BLaER1 treated with 17β-estradiol and CSF1 and Interleukin-3, amounts not matched to agents 10 nM and 100 nM (cell line): Measurements from ENCODE around the gene RAB8A.
A peak's percentile ranks its signal among the peaks of the same experiment; 100 is the strongest.
"Not testable (repeated sequence)": the region's sequence is repeated elsewhere in the genome, so short reads cannot be mapped to it uniquely, and the experiment has no call there.

ENCODE experiments used
- H3K27ac ChIP-seq, 11 experiments: shearing (Covaris generic); formaldehyde crosslinking; 2 replicates each; pipeline ENCODE4 v1.8.1; 2022
- H3K27me3 ChIP-seq, 11 experiments: shearing (Covaris generic); formaldehyde crosslinking; 2 replicates each; pipeline ENCODE4 v1.8.1; 2022
- H3K36me3 ChIP-seq, 11 experiments: shearing (Covaris generic); formaldehyde crosslinking; 2 replicates each; pipeline ENCODE4 v1.8.1; 2022
- H3K4me1 ChIP-seq, 10 experiments: shearing (Covaris generic); formaldehyde crosslinking; 2 replicates each; pipeline ENCODE4 v1.8.1; 2022
- H3K4me2 ChIP-seq, 11 experiments: shearing (Covaris generic); formaldehyde crosslinking; 2 replicates each; pipeline ENCODE4 v1.8.1; 2022
- H3K4me3 ChIP-seq, 10 experiments: shearing (Covaris generic); formaldehyde crosslinking; 2 replicates each; pipeline ENCODE4 v1.8.1; 2022
- H3K9ac ChIP-seq, 11 experiments: shearing (Covaris generic); formaldehyde crosslinking; 2 replicates each; pipeline ENCODE4 v1.8.1; 2022
- H3K9me3 ChIP-seq, 11 experiments: shearing (Covaris generic); formaldehyde crosslinking; replicated peaks in 1 of 11; 2 replicates each; pipeline ENCODE4 v1.8.1; 2022
- H4K20me1 ChIP-seq, 11 experiments: shearing (Covaris generic); formaldehyde crosslinking; 2 replicates each; pipeline ENCODE4 v1.8.1; 2022
- Cebpa-rat ChIP-seq, 11 experiments: shearing (Covaris generic); IDR thresholded peaks; 2 replicates each; pipeline ENCODE4 v1.8.1; 2022

RAB8A gene

GRCh38 chr19:16112778-16113177 lies 1.1 kb downstream of the RAB8A start:
- H3K36me3 ChIP-seq, result peaks cover 4 to 43% (median 31%) of the 10 kb centered on the region in 11 experiments; a peak in 19 of 22 replicates
- no peaks in the 10 kb centered on the region for H3K27me3 ChIP-seq
- no peak for TF ChIP-seq Cebpa-rat (IDR thresholded peaks at IDR 0.05)
- peak overlapping the region; percentile 88 to 100 (median 98) for H3K4me2 ChIP-seq
- no peaks in the 10 kb centered on the region for H3K9me3 ChIP-seq
- peaks cover 0 to 50% (median 17%) of the 10 kb centered on the region in 11 experiments; a peak in 11 of 22 replicates for H4K20me1 ChIP-seq
- H3K9ac ChIP-seq, result peak overlapping the region; percentile 91 to 98 (median 95)
- H3K27ac ChIP-seq, result peak overlapping the region in 10 of 11 experiments; percentile 6 to 97 (median 94); a peak in 18 of 22 replicates
- peaks cover 59 to 65% (median 62%) of the 10 kb centered on the region in 10 experiments for H3K4me1 ChIP-seq
- peak overlapping the region; percentile 89 to 100 (median 97) for H3K4me3 ChIP-seq

- Histone ChIP-seq H3K9ac (peak overlapping the region in 10 of 11 experiments; percentile 44 to 98 (median 94); a peak in 13 of 22 replicates), H3K27me3 (no peaks in the 10 kb centered on the region), H3K4me1 (peaks cover 68 to 74% (median 71%) of the 10 kb centered on the region in 10 experiments), H3K9me3 (no peaks in the 10 kb centered on the region), H4K20me1 (peaks cover 0 to 60% (median 22%) of the 10 kb centered on the region in 11 experiments; a peak in 11 of 22 replicates), H3K4me2 (peak overlapping the region; percentile 88 to 100 (median 98)), H3K27ac (peak overlapping the region in 7 of 11 experiments; percentile 28 to 97 (median 94); a peak in 10 of 22 replicates), H3K4me3 (peak overlapping the region in 5 of 10 experiments; percentile 94 to 100 (median 97); a peak in 6 of 20 replicates), H3K36me3 (peaks cover 4 to 47% (median 34%) of the 10 kb centered on the region in 11 experiments; a peak in 19 of 22 replicates)
- TF ChIP-seq Cebpa-rat (IDR thresholded peaks at IDR 0.05), result no peak
Observed at GRCh38 chr19:16113727-16114126, 2.0 kb downstream of the RAB8A start.

GRCh38 chr19:16115301-16116039 lies 3.8 kb downstream of the RAB8A start:
- peak overlapping the region; percentile 12 to 84 (median 72); a peak in 19 of 22 replicates for H3K9ac ChIP-seq
- H3K27ac ChIP-seq, result peak overlapping the region in 8 of 11 experiments; percentile 80 to 96 (median 90); a peak in 15 of 22 replicates
- H3K9me3 ChIP-seq, result no peaks in the 10 kb centered on the region
- H4K20me1 ChIP-seq, result peaks cover 0 to 66% (median 22%) of the 10 kb centered on the region in 11 experiments; a peak in 11 of 22 replicates
- peaks cover 86 to 91% (median 89%) of the 10 kb centered on the region in 10 experiments for H3K4me1 ChIP-seq
- no peaks in the 10 kb centered on the region for H3K27me3 ChIP-seq
- peak overlapping the region; percentile 84 to 100 (median 92) for H3K4me2 ChIP-seq
- no peak for TF ChIP-seq Cebpa-rat (IDR thresholded peaks at IDR 0.05)
- H3K36me3 ChIP-seq, result peaks cover 15 to 61% (median 47%) of the 10 kb centered on the region in 11 experiments
- peak overlapping the region in 1 of 10 experiments; percentile 17; a peak in 2 of 20 replicates for H3K4me3 ChIP-seq

- Histone ChIP-seq H3K27ac (peak overlapping the region in 9 of 11 experiments; percentile 13 to 96 (median 90); a peak in 18 of 22 replicates), H3K4me2 (peak overlapping the region; percentile 84 to 100 (median 92)), H3K9me3 (no peaks in the 10 kb centered on the region)
Observed at GRCh38 chr19:16116067-16116466, 4.4 kb downstream of the RAB8A start.

GRCh38 chr19:16117594-16118033 lies 5.9 kb downstream of the RAB8A start:
- peak overlapping the region; percentile 57 to 96 (median 89); a peak in 21 of 22 replicates for H3K27ac ChIP-seq
- H3K4me2 ChIP-seq, result peak overlapping the region; percentile 84 to 100 (median 92)

More at GRCh38 chr19:16116067-16116466, 4.4 kb downstream of the RAB8A start:
- Histone ChIP-seq H3K36me3 (peaks cover 20 to 67% (median 53%) of the 10 kb centered on the region in 11 experiments), H3K9ac (peak overlapping the region; percentile 15 to 84 (median 72); a peak in 19 of 22 replicates), H3K4me1 (peaks cover 87 to 91% (median 89%) of the 10 kb centered on the region in 10 experiments), H3K27me3 (no peaks in the 10 kb centered on the region), H4K20me1 (peaks cover 0 to 66% (median 22%) of the 10 kb centered on the region in 11 experiments; a peak in 11 of 22 replicates), H3K4me3 (peak overlapping the region in 1 of 10 experiments; percentile 17; a peak in 1 of 20 replicates)
- TF ChIP-seq Cebpa-rat (IDR thresholded peaks at IDR 0.05), result no peak

GRCh38 chr19:16118489-16119033 lies 6.9 kb downstream of the RAB8A start:
- Histone ChIP-seq H3K36me3 (peaks cover 45 to 82% (median 68%) of the 10 kb centered on the region in 11 experiments), H3K27ac (peak overlapping the region; percentile 57 to 96 (median 89)), H4K20me1 (peaks cover 0 to 65% (median 10%) of the 10 kb centered on the region in 11 experiments; a peak in 10 of 22 replicates), H3K9ac (peak overlapping the region; percentile 59 to 84 (median 72)), H3K4me2 (peak overlapping the region; percentile 84 to 100 (median 92)), H3K9me3 (no peaks in the 10 kb centered on the region), H3K27me3 (no peaks in the 10 kb centered on the region), H3K4me3 (peak overlapping the region; percentile 5 to 48 (median 30); a peak in 16 of 20 replicates), H3K4me1 (peaks cover 76 to 100% (median 92%) of the 10 kb centered on the region in 10 experiments)
- no peak for TF ChIP-seq Cebpa-rat (IDR thresholded peaks at IDR 0.05)

More at GRCh38 chr19:16117594-16118033, 5.9 kb downstream of the RAB8A start:
- Histone ChIP-seq H4K20me1 (peaks cover 0 to 74% (median 20%) of the 10 kb centered on the region in 11 experiments; a peak in 11 of 22 replicates), H3K36me3 (peaks cover 36 to 82% (median 68%) of the 10 kb centered on the region in 11 experiments), H3K4me1 (peaks cover 83 to 100% (median 92%) of the 10 kb centered on the region in 10 experiments), H3K9ac (peak overlapping the region; percentile 59 to 84 (median 72); a peak in 21 of 22 replicates), H3K9me3 (no peaks in the 10 kb centered on the region), H3K4me3 (peak overlapping the region in 8 of 10 experiments; percentile 5 to 48 (median 36); a peak in 13 of 20 replicates), H3K27me3 (no peaks in the 10 kb centered on the region)
- no peak for TF ChIP-seq Cebpa-rat (IDR thresholded peaks at IDR 0.05)

GRCh38 chr19:16119075-16119857 lies 7.6 kb downstream of the RAB8A start:
- peak overlapping the region; percentile 0 to 40 (median 20); a peak in 11 of 20 replicates for H3K4me3 ChIP-seq
- peak overlapping the region; percentile 84 to 100 (median 92) for H3K4me2 ChIP-seq
- peaks cover 69 to 100% (median 92%) of the 10 kb centered on the region in 10 experiments for H3K4me1 ChIP-seq
- H3K9ac ChIP-seq, result peak overlapping the region; percentile 65 to 84 (median 72); a peak in 21 of 22 replicates
- not testable (repeated sequence) for H3K27me3 ChIP-seq, H3K9me3 ChIP-seq
- peaks cover 0 to 58% (median 8%) of the 10 kb centered on the region in 11 experiments; a peak in 8 of 22 replicates for H4K20me1 ChIP-seq
- peaks cover 52 to 82% (median 71%) of the 10 kb centered on the region in 11 experiments for H3K36me3 ChIP-seq
- peak overlapping the region; percentile 71 to 96 (median 89) for H3K27ac ChIP-seq
